Measurements from ENCODE around the gene PDP2. TPM values are rescaled to one million over a fixed set of nuclear protein-coding genes. Genes with fewer than 3 reads are reported as not detected.

Gene PDP2
- total RNA-seq, 1 donor from 2014 or later = 51.8 TPM

DNA sequence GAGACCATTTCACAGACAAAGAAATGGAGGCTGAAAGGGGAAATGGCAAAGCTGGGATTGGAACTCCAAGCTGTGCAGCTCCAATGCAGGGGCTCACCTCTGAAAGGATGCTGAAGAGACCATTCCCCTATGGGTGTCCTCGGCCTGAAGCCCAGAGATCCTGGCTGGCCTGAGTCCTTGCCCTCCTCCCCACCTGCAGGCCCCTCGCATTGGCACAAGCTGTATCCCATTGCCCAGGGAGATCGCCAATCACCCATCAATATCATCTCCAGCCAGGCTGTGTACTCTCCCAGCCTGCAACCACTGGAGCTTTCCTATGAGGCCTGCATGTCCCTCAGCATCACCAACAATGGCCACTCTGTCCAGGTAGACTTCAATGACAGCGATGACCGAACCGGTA lies 33.5 kb upstream of the PDP2 start:
- Mint-ChIP-seq H3K4me1 (peaks cover 19% of the 10 kb centered on the region), H3K36me3 (ENCODE audit: low read depth) (no peaks in the 10 kb centered on the region), H3K27ac (no peak overlapping the region), H3K9me3 (no peaks in the 10 kb centered on the region), H3K4me3 (no peak overlapping the region), H3K27me3 (peaks cover 35% of the 10 kb centered on the region)
- intact Hi-C loops (cut with micrococcal nuclease) = no loop called here
- no peak for DNase-seq

DNA sequence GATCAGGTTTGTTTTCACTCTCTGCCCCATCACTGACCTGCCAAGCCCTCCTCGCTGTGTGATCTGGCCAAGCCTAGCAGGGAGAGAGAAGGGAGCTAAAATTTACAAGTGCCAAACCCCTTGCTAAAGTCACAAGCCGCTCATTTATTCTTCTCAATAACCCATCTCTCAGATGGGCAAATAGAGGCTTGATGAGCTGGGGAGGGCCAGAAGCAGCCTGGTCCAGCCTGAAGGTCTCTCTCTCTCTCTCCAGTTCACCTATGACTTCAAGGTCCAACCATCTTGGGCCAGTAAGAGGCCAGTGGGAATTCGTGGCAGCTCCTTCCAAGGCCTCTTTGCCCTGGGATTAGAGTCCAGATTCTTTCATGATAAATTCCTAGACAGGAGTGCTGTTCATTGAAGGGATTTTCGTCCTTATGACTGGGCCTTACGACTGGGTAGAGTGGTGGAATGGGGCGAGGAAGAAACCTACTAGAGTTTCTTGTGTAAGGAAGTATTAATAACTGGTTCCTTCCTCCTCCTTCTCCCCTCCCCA lies 32.7 kb upstream of the PDP2 start:
- Mint-ChIP-seq H3K27ac (no peak overlapping the region), H3K36me3 (ENCODE audit: low read depth) (no peaks in the 10 kb centered on the region), H3K4me3 (no peak overlapping the region), H3K27me3 (peaks cover 32% of the 10 kb centered on the region), H3K9me3 (no peaks in the 10 kb centered on the region), H3K4me1 (peaks cover 19% of the 10 kb centered on the region)
- intact Hi-C loops (cut with micrococcal nuclease) = no loop called here
- DNase-seq = no peak

DNA sequence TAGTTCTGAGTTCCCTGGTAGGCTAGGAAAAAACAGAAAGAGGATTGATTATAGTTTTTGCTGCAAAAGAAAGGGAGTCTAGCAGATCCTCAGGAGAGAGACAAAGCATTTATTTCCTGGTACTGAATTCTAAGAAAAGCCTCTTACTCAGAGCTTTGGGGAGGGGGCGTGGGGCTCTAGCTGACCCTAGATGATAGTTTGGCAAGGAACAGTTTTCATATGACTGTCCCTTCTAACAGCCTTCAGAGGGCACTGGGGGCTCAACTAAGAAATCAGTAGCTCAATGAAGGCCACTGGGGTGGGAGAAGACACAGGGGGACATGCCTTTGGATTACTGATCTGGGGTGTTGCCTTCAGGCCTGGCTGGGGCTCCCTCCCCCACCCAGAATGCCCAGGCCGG lies 32.1 kb upstream of the PDP2 start:
- Mint-ChIP-seq H3K4me1 (peaks cover 19% of the 10 kb centered on the region), H3K4me3 (no peak overlapping the region), H3K9me3 (no peaks in the 10 kb centered on the region), H3K27ac (peak overlapping the region; percentile 35), H3K27me3 (peaks cover 26% of the 10 kb centered on the region), H3K36me3 (ENCODE audit: low read depth) (no peaks in the 10 kb centered on the region)
- intact Hi-C loops (cut with micrococcal nuclease) = no loop called here
- no peak for DNase-seq

DNA sequence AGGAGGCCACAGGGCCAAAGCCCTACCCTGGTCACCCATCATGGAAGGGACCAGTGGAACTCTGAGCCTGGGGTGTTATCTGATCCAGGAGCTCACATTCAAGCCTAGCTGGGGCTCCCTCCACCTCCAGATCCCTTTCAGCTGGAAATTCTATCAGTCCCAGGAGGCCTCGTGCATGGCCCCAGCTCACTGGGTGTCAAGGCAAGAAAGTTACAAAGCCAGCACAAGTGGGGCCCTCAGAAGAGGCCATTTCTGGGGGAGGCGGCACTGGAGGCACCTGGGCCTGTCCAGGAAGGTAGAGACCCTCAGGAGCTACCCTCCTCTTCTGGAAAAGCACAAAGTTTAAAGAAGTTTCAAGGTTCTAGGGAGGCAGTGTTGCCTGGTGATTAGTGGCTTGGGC lies 31.3 kb upstream of the PDP2 start:
- intact Hi-C loops (cut with micrococcal nuclease) = no loop called here
- Mint-ChIP-seq H3K27me3 (peaks cover 18% of the 10 kb centered on the region), H3K9me3 (no peaks in the 10 kb centered on the region), H3K36me3 (ENCODE audit: low read depth) (no peaks in the 10 kb centered on the region), H3K4me1 (peaks cover 17% of the 10 kb centered on the region), H3K27ac (no peak overlapping the region), H3K4me3 (no peak overlapping the region)
- DNase-seq = no peak

DNA sequence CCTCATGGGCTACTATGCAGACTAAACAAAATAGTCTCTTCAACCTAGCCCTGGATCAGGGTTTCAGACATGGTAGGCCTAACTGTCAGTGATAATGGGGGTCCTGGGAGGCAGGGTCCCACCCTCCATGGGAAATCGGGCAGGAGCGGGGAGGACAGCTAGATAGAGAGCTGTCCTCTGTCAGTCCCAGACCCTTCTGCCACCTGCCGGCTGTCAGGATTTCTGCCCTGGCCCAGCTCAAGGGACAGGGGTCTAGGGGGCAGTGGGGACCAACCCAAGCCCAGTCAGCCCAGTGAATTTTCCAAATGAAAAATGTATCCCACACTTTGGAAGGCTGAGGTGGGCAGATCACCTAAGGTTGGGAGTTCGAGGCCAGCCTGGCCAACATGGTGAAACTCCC lies 30.8 kb upstream of the PDP2 start:
- Mint-ChIP-seq H3K4me1 (peaks cover 17% of the 10 kb centered on the region), H3K4me3 (no peak overlapping the region), H3K36me3 (ENCODE audit: low read depth) (no peaks in the 10 kb centered on the region), H3K27ac (no peak overlapping the region), H3K27me3 (peaks cover 19% of the 10 kb centered on the region), H3K9me3 (no peaks in the 10 kb centered on the region)
- no peak for DNase-seq
- intact Hi-C loops (cut with micrococcal nuclease) = no loop called here

DNA sequence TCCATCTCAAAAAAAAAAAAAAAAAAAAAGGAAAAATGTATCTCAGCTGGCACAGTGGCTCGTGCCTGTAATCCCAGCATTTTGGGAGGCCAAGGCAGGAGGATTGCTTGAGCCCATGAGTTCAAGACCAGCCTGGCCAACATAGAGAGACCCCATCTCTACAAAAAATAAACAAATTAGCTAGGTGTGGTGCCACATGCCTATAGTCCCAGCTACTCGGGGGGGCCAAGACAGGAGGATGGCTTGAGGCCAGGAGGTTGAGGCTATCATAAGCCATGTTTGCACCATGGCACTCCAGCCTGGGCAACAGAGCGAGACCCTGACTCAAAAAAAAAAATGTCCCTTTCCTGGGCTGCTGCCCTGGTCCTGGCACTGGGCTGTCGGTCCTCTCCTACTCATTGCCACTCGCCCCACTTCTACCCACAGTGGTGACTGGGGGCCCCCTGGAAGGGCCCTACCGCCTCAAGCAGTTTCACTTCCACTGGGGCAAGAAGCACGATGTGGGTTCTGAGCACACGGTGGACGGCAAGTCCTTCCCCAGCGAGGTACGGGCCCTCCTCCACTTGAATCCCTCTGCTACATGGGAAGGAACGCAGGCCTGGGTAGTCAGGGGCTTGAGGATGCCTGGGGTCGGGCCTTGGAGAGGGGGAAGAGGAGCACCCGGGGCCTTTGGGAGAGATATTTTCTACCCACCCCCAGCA lies 30.1 kb upstream of the PDP2 start:
- Mint-ChIP-seq H3K27me3 (peaks cover 14% of the 10 kb centered on the region), H3K9me3 (no peaks in the 10 kb centered on the region), H3K36me3 (ENCODE audit: low read depth) (no peaks in the 10 kb centered on the region), H3K27ac (no peak overlapping the region), H3K4me1 (peaks cover 14% of the 10 kb centered on the region), H3K4me3 (no peak overlapping the region)
- no peak for DNase-seq
- intact Hi-C loops (cut with micrococcal nuclease) = no loop called here

DNA sequence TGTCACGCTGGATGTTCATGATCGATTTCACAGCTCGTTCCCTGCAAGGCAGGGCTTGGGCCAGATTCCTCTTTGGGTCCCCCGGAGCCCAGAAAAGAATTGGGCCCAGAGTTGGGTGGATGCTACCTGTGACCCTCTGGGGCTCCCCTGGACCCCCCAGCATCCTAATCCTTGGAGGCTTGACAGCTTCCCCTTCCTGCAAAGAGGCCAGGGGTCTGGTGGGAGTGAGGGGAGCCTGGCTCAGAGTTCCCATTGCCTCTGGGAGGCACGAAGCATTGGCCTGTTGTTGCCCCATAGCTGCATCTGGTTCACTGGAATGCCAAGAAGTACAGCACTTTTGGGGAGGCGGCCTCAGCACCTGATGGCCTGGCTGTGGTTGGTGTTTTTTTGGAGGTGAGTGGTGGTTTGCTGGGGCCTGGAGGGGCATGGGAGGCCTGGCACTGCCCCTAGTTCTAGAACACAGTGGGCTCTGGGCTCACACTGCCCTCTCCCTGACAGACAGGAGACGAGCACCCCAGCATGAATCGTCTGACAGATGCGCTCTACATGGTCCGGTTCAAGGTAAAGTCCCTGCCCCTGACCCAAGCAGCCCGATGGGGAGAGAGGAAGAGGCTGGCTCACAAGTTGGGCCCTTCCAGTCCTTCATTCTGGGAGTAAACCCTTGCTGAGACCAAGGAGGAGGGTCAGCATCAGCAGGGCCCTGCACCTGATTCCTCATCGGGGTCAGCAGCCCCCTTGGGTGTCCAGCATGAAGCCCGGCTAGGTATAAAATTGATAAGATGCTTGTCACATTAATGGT lies 28.9 kb upstream of the PDP2 start:
- Mint-ChIP-seq H3K36me3 (ENCODE audit: low read depth) (no peaks in the 10 kb centered on the region), H3K4me3 (no peak overlapping the region), H3K27ac (no peak overlapping the region), H3K27me3 (peaks cover 3% of the 10 kb centered on the region), H3K9me3 (no peaks in the 10 kb centered on the region), H3K4me1 (peaks cover 12% of the 10 kb centered on the region)
- no peak for DNase-seq
- intact Hi-C loops (cut with micrococcal nuclease) = no loop called here

DNA sequence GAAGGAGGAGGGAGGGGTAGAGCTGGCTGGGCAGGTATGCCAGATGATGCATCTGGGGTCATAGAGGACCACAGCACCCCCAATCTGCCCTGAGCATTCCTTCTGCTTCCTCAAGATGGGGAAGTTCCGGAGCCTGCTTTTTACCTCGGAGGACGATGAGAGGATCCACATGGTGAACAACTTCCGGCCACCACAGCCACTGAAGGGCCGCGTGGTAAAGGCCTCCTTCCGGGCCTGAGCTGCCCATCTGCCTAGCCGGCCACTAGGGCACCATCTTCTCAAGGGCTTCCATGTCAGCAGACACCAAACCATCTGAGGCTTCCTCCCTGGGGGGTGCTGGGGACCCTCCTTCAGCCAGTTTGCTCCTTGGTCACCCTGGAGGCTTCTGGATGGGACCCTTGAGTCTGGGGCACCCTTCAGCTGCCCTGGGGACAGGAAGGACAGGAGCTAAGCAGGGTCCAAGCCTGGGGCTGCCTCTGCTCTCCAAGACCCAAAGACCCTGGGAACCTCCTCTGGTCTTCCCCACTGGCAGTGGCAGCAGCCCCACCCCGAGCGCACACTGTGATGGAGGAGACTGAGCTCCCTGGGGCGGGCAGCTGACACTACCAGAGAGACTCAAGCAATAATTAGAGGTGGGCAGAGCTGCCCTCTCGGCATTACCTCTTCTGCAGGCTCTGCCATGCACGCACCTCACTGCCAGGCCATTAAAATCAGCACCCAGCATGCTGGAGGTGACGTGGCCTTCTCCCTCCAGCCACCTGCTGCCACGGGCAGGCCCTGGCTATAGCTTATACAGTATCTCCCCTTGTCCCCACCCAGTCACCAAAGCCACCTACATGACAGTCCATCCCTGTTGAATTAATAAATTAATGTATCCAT lies 26.8 kb upstream of the PDP2 start:
- no peaks in the 10 kb centered on the region for H3K9me3 Mint-ChIP-seq
- no peaks in the 10 kb centered on the region for H3K36me3 Mint-ChIP-seq (ENCODE audit: low read depth)
- H3K27me3 Mint-ChIP-seq = peaks cover 1% of the 10 kb centered on the region
- H3K4me1 Mint-ChIP-seq = peaks cover under 1% of the 10 kb centered on the region
- intact Hi-C loops (cut with micrococcal nuclease) = no loop called here
- no peak for DNase-seq
- no peak overlapping the region for H3K4me3 Mint-ChIP-seq
- H3K27ac Mint-ChIP-seq = peak overlapping the region; percentile 67

DNA sequence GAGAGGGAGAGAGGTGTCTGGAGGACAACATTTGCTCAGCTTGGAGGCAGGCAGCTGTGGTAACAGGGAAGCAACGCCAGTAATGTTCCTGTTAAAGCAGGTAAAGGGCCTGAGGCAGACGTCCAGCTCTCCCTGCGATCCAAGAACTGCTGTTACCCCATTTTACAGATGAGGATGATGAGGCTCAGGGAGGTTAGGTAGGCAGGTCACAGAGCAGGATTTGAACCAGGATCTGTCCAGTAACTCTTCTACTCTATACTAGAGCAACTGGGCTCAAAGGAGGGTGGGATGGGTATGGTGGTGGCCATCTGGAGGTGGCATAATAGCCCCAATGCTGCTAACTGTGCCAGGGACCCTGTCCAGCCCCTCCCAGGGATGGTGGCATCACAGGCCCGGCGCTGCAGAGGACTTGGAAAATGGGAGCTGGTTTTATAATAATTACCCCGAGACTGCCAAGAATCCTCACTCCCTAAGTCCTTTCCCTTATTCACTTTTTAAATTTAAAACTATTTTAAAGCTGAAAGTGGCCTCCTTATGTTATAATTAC lies 24.1 kb upstream of the PDP2 start:
- Mint-ChIP-seq H3K36me3 (ENCODE audit: low read depth) (no peaks in the 10 kb centered on the region), H3K4me1 (no peaks in the 10 kb centered on the region), H3K9me3 (no peaks in the 10 kb centered on the region), H3K4me3 (no peak overlapping the region), H3K27ac (no peak overlapping the region), H3K27me3 (peaks cover 1% of the 10 kb centered on the region)
- intact Hi-C loops (cut with micrococcal nuclease) = no loop called here
- no peak for DNase-seq

DNA sequence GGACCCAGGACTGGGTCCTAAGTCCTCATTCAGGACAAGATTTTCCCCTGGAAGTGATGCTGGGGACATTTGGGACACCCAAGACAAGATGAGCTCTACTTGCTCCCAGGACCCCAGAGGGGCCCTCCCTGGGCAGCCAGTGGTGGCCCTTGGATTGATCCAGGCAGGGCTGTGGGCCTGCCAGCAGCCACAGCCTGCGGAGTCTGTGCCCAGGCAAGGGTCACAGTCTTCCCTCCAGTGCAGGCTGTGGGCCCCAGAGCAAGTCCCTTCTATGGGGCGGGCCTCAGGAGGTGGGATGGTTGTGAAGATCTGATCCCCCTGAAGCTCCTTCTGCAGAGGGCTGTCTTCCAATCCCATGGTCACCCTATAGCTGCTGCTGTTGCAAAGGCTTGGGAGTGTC lies 23.5 kb upstream of the PDP2 start:
- intact Hi-C loops (cut with micrococcal nuclease) = no loop called here
- Mint-ChIP-seq H3K27me3 (peaks cover 1% of the 10 kb centered on the region), H3K36me3 (ENCODE audit: low read depth) (no peaks in the 10 kb centered on the region), H3K4me3 (no peak overlapping the region), H3K9me3 (no peaks in the 10 kb centered on the region), H3K27ac (peak overlapping the region; percentile 4), H3K4me1 (no peaks in the 10 kb centered on the region)
- DNase-seq = no peak

DNA sequence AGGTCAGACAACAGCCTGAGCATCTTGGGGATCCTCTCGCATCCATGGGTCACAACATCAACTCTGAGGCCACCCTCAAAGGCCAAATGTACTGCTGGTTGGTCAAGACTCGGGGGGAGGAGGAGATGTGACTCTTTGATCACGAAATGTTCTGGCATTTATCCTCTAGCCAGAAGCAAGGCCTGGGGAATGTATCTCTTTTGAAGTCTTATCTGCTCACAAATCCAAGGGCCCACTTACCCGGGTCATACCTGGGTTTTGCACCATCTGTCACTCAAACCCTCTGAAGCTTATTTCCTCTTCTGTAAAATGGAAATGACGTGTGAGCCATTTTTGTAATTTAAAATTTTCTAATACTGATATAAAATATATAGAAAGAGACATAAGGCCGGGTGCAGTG lies 22.9 kb upstream of the PDP2 start:
- H3K27ac Mint-ChIP-seq = no peak overlapping the region
- no peak overlapping the region for H3K4me3 Mint-ChIP-seq
- no peak for DNase-seq
- no peaks in the 10 kb centered on the region for H3K36me3 Mint-ChIP-seq (ENCODE audit: low read depth)
- H3K27me3 Mint-ChIP-seq = peaks cover 1% of the 10 kb centered on the region
- no peaks in the 10 kb centered on the region for H3K9me3 Mint-ChIP-seq
- intact Hi-C loops (cut with micrococcal nuclease) = no loop called here
- no peaks in the 10 kb centered on the region for H3K4me1 Mint-ChIP-seq

DNA sequence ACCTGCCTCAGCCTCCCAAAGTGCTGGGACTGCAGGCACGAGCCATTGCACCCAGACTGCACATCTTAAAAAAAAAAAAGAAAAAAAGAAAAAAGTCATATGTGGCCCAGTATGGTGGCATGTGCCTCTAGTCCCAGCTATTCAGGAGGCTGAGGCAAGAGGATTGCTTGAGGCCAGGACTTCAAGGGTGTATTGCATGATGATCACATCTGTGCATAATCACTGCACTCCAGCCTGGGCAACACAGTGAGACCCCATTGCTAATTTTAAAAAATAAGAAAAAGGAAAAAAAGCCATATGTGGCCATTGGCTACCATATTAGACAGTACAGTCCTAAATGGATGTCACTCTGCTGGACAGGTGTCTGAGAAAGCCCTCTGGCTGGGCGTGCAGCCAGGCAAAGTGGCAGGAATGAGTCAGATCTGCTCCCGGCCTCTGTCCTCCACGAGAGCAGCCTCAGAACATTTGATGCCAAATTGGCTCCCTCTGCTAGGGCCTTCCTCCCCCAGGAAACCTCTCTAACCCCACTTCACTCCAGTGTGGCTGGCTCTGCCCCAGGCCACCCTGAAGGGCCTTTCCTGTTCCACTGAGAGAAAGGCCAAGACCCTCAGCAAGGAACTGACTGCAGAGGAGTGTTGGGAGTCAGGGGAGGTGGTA lies 21.4 kb upstream of the PDP2 start:
- no peak for DNase-seq
- Mint-ChIP-seq H3K9me3 (no peaks in the 10 kb centered on the region), H3K27me3 (peaks cover 1% of the 10 kb centered on the region), H3K27ac (no peak overlapping the region), H3K36me3 (ENCODE audit: low read depth) (no peaks in the 10 kb centered on the region), H3K4me1 (no peaks in the 10 kb centered on the region), H3K4me3 (no peak overlapping the region)
- intact Hi-C loops (cut with micrococcal nuclease) = no loop called here

DNA sequence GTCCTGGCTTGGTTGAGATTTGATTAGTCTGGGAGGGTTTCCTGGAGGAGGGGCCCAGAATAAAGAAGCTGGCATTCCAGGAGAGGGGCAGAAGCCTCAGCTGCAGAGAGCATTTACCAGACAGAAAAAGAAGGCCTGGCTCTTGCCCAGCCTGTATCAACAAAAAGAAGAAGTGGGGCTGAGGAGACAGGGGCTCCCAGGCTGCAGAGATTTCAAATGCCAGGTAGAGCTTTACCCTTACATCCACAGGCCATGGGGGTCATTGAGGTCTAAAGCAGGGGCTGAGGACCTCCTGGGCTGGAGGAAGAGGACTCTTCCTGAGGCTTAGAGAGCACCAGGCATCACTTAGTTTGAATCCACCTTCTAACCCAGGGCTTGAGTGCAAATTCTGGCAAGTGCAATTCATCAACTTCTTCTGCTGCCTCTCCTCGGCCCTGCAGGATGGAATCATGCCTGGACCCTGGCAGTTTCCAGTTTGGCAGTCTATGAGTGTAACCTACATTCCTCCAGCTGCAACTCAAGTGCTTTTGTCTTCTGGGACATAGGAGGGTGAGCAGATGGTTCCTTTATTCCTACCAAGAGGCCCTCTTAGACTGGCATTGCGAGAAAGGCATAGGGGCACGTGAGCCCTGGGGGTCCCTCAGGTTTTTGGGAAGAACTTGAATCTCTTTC lies 20.8 kb upstream of the PDP2 start:
- H3K9me3 Mint-ChIP-seq = no peaks in the 10 kb centered on the region
- no peak for DNase-seq
- no peaks in the 10 kb centered on the region for H3K4me1 Mint-ChIP-seq
- no peak overlapping the region for H3K4me3 Mint-ChIP-seq
- intact Hi-C loops (cut with micrococcal nuclease) = loop anchor here (10.0 kb wide), 1 partner anchor 105 kb away; the partner anchor contains the start of gene DYNC1LI2
- H3K36me3 Mint-ChIP-seq (ENCODE audit: low read depth) = no peaks in the 10 kb centered on the region
- no peak overlapping the region for H3K27ac Mint-ChIP-seq
- no peaks in the 10 kb centered on the region for H3K27me3 Mint-ChIP-seq
